ENCODE data around the gene CD164. TPM values are rescaled to one million over a fixed set of nuclear protein-coding genes. Genes with fewer than 3 reads are reported as not detected.
A peak's percentile ranks its signal among the peaks of the same experiment; 100 is the strongest.

Gene CD164
- total and polyA plus RNA-seq, 4 donors, result 131 to 300 (median 206) TPM

DNA sequence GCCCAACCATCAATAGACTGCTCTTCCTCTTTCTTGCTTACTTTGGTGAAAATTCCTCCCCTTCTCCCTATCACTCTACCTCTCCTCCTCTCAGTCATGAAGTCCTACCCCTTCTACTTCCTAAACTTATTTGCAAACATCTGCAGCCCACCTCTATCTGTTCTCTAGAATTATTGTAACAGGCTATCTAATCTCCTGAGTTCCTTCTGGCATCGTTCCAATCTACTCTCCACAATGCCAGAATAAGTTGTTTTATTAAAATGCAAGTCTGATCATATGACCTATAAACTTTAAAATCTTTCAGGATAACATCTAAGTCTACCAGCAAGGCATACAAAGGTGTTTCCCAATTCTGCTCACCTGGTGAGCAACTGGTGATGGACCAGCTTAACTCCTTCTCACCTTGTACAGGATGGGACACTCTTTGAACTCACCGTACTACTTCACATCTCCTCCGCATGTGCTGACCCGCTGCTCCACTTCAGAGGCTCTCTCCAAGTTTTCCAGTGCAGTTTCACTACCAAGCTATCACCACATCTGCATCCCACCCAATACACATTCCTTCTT lies 7.9 kb downstream of the CD164 start:
- Histone ChIP-seq H3K4me1 (ENCODE audit: control insufficient read depth in 5 of 5, insufficient read depth in 5 of 5, low read length in 5 of 5) (peaks cover 0 to 26% (median 0%) of the 10 kb centered on the region in 5 donors), H3K27me3 (ENCODE audit: control insufficient read depth in 3 of 3, insufficient read depth in 3 of 3, low read length in 2 of 3) (no peaks in the 10 kb centered on the region), H3K27ac (ENCODE audit: low read depth in 1 of 2, low read length in 1 of 2) (no peak overlapping the region), H3K36me3 (ENCODE audit: control insufficient read depth in 4 of 4, insufficient read depth in 4 of 4, low read length in 4 of 4) (peaks cover 18 to 39% (median 28%) of the 10 kb centered on the region in 4 donors), H3K4me3 (no peak overlapping the region), H3K9ac (ENCODE audit: insufficient read depth in 1 of 2, low read length in 2 of 2) (no peak overlapping the region), H3K9me3 (ENCODE audit: control insufficient read depth in 4 of 4, insufficient read depth in 3 of 4, low read length in 3 of 4) (no peaks in the 10 kb centered on the region)
- TF ChIP-seq, protein P1, sequence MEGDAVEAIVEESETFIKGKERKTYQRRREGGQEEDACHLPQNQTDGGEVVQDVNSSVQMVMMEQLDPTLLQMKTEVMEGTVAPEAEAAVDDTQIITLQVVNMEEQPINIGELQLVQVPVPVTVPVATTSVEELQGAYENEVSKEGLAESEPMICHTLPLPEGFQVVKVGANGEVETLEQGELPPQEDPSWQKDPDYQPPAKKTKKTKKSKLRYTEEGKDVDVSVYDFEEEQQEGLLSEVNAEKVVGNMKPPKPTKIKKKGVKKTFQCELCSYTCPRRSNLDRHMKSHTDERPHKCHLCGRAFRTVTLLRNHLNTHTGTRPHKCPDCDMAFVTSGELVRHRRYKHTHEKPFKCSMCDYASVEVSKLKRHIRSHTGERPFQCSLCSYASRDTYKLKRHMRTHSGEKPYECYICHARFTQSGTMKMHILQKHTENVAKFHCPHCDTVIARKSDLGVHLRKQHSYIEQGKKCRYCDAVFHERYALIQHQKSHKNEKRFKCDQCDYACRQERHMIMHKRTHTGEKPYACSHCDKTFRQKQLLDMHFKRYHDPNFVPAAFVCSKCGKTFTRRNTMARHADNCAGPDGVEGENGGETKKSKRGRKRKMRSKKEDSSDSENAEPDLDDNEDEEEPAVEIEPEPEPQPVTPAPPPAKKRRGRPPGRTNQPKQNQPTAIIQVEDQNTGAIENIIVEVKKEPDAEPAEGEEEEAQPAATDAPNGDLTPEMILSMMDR (IDR thresholded peaks at IDR 0.05; ENCODE audit: control extremely low read depth, extremely low read depth), result no peak
- ATAC-seq (ENCODE audit: insufficient read depth, low FRiP score) (no peak), DNase-seq (peak in 1 of 3 donors; percentile 7)
- 65 to 78% methylated on average over 4 of the region's 4 CpGs for WGBS, 2 donors

DNA sequence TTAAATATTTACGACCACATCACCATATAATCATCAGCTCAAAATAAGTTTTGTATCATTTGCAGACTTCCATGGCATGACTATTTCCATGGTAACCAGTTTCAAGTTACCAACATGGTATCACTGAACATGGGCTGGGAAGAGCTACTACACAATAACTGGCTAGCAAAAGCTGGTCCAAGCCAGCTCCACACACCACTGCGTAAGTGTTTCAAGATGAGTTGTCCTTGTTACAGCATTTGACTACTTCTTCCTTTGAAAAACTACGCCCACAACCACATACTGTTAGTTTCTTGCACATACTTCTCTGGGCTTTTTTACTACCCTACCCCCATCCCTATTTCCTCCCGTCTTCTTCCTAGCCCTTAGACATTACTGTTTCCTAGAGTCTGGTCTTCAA lies 8.5 kb downstream of the CD164 start:
- H3K4me1 ChIP-seq (ENCODE audit: control insufficient read depth in 5 of 5, insufficient read depth in 5 of 5, low read length in 5 of 5), result peaks cover 0 to 21% (median 0%) of the 10 kb centered on the region in 5 donors
- no peak overlapping the region for H3K27ac ChIP-seq (ENCODE audit: low read depth in 1 of 2, low read length in 1 of 2)
- no peak for DNase-seq
- no peak overlapping the region for H3K4me3 ChIP-seq
- no peak overlapping the region for H3K9ac ChIP-seq (ENCODE audit: insufficient read depth in 1 of 2, low read length in 2 of 2)
- TF ChIP-seq, protein P1 (IDR thresholded peaks at IDR 0.05; ENCODE audit: control extremely low read depth, extremely low read depth), result no peak
- ATAC-seq (ENCODE audit: insufficient read depth, low FRiP score), result no peak
- H3K36me3 ChIP-seq (ENCODE audit: control insufficient read depth in 4 of 4, insufficient read depth in 4 of 4, low read length in 4 of 4), result peaks cover 18 to 37% (median 29%) of the 10 kb centered on the region in 4 donors
- H3K9me3 ChIP-seq (ENCODE audit: control insufficient read depth in 4 of 4, insufficient read depth in 3 of 4, low read length in 3 of 4), result no peaks in the 10 kb centered on the region
- 50 to 75% methylated on average over 4 of the region's 4 CpGs for WGBS, 2 donors
- no peaks in the 10 kb centered on the region for H3K27me3 ChIP-seq (ENCODE audit: control insufficient read depth in 3 of 3, insufficient read depth in 3 of 3, low read length in 2 of 3)

DNA sequence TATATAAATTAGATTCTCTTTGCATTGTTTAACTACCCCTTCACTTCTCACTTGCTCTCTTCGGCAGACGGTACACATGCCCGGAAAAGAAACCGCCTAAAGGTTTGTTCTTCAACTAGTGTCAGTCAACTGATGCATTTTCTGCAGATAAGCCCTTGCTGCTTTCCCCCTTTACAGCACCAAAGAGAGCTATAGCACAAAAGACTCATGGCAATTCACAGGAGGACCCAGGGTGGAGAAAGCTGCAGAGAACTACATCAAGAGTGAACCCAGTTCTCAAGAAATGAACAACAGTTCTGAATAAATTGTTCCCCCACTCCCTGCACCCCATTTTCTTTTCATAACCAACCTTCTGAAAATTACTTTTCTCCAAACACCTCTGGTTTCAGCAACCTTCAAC lies 8.9 kb downstream of the CD164 start:
- DNase-seq (no peak), ATAC-seq (ENCODE audit: insufficient read depth, low FRiP score) (no peak)
- Histone ChIP-seq H3K9me3 (ENCODE audit: control insufficient read depth in 4 of 4, insufficient read depth in 3 of 4, low read length in 3 of 4) (no peaks in the 10 kb centered on the region), H3K4me1 (ENCODE audit: control insufficient read depth in 5 of 5, insufficient read depth in 5 of 5, low read length in 5 of 5) (peaks cover 0 to 20% (median 0%) of the 10 kb centered on the region in 5 donors), H3K4me3 (no peak overlapping the region), H3K27ac (ENCODE audit: low read depth in 1 of 2, low read length in 1 of 2) (no peak overlapping the region), H3K27me3 (ENCODE audit: control insufficient read depth in 3 of 3, insufficient read depth in 3 of 3, low read length in 2 of 3) (no peaks in the 10 kb centered on the region), H3K36me3 (ENCODE audit: control insufficient read depth in 4 of 4, insufficient read depth in 4 of 4, low read length in 4 of 4) (peaks cover 18 to 41% (median 30%) of the 10 kb centered on the region in 4 donors), H3K9ac (ENCODE audit: insufficient read depth in 1 of 2, low read length in 2 of 2) (no peak overlapping the region)
- 58 to 75% methylated on average over 4 of the region's 4 CpGs for WGBS, 2 donors
- TF ChIP-seq, protein P1 (IDR thresholded peaks at IDR 0.05; ENCODE audit: control extremely low read depth, extremely low read depth), result no peak

DNA sequence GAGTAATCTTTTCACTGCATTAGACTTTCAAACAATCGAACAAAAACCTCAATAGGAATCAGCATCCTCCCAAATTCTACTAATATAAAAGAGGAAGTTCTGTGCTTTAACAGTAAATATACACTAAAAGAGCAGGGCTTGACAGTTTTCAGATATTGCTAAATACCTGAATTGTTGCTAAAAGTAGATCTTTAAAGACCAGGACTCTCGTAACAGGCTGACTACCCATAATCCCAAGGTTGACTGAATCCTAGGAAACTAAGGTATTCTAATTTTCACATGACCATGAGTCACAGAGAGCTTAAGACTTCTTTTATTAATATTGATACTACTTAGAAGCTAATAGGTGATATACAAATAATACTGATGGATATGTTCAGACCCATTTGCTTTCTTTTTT lies 10.1 kb downstream of the CD164 start:
- no peak overlapping the region for H3K4me3 ChIP-seq
- 33 to 61% methylated on average over 2 of the region's 2 CpGs for WGBS, 2 donors
- ATAC-seq (ENCODE audit: insufficient read depth, low FRiP score) (no peak), DNase-seq (no peak)
- H3K36me3 ChIP-seq (ENCODE audit: control insufficient read depth in 4 of 4, insufficient read depth in 4 of 4, low read length in 4 of 4), result peaks cover 17 to 37% (median 30%) of the 10 kb centered on the region in 4 donors
- TF ChIP-seq, protein P1 (IDR thresholded peaks at IDR 0.05; ENCODE audit: control extremely low read depth, extremely low read depth), result no peak
- H3K9ac ChIP-seq (ENCODE audit: insufficient read depth in 1 of 2, low read length in 2 of 2), result no peak overlapping the region
- H3K4me1 ChIP-seq (ENCODE audit: control insufficient read depth in 5 of 5, insufficient read depth in 5 of 5, low read length in 5 of 5), result peaks cover 0 to 13% (median 0%) of the 10 kb centered on the region in 5 donors
- no peak overlapping the region for H3K27ac ChIP-seq (ENCODE audit: low read depth in 1 of 2, low read length in 1 of 2)
- H3K9me3 ChIP-seq (ENCODE audit: control insufficient read depth in 4 of 4, insufficient read depth in 3 of 4, low read length in 3 of 4), result no peaks in the 10 kb centered on the region
- H3K27me3 ChIP-seq (ENCODE audit: control insufficient read depth in 3 of 3, insufficient read depth in 3 of 3, low read length in 2 of 3), result no peaks in the 10 kb centered on the region

All from lung (tissue), 12 donors.